Hematopoietic multipotent progenitor cell treated with erythropoietin and hydrocortisone succinate and interleukin-3 and kit ligand, for 17 days (in vitro differentiated cells): ENCODE measurements around the gene METAP1.
"Not testable (repeated sequence)": the region's sequence is repeated elsewhere in the genome, so short reads cannot be mapped to it uniquely, and the experiment has no call there.

Experiments
- DNase-seq: peaks from one replicate; pipeline ENCODE4 v3.0.0-alpha.2; 2015; ENCODE audit warnings: low spot score

METAP1 gene

DNA sequence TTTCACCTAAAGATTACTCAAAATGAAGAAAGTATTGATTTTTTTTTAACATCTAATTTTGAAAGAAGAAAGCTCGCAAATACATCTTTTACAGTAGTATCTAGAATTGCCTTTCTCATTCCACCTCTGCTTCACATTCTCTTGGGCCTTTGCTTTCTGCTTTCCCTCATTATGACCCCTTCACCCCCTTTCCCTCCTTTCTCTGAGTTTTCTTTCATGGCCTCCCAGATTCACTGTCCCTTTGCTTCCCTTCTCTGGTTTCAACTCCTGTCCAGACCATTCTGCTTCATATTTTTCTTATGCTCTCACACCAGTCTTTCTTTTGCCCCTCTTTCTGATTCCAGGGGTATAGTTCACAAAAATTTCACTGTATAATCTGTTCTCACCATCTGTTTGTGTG lies 64.0 kb downstream of the METAP1 start:
- DNase-seq = no peak

DNA sequence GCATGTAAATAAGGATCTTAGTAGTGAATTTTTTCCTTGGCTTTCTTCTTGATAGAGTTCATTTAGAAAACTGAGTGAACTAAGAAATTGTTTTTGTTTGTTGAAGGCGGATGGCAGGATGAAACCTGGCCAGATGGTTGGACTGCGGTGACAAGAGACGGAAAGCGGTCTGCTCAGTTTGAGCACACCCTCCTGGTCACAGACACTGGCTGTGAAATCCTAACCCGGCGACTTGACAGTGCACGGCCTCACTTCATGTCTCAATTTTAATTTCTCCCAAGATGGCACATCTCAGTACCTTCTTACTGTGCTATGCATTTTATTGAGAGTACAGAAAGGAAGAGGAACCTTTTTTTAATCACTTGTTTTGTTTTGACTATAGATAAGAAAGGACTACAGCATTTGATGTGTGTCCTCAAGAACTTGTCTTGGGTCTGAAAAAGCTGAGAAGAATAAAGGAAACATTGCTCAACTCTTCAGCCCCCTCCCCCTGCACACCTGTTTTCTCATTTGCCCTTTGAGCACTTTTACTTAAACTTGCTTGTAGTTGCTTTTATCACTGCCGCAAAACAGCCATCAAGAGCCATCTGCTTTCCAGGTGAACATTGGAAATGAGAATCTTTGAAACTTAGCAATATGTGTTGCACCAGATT lies 65.7 kb downstream of the METAP1 start:
- no peak for DNase-seq

DNA sequence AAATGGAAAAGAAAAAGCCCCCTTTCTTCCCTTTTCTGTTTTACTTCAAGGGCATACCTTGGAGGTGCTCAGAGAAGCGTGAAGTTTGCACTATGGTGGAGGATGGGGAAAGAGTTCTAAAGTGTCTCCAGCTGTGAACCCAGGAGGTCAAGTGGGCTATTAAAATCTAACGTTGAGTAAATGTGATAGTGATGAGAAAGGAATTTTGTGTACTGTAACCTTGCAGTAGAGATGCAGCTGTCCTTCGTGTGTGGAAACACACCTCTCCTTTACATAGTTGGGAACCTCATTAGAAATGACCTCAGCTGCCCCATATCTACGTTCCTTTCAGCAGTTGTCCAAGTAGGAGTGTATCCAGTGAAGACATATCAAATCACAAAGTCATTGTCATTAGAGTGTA lies 66.6 kb downstream of the METAP1 start:
- no peak for DNase-seq

DNA sequence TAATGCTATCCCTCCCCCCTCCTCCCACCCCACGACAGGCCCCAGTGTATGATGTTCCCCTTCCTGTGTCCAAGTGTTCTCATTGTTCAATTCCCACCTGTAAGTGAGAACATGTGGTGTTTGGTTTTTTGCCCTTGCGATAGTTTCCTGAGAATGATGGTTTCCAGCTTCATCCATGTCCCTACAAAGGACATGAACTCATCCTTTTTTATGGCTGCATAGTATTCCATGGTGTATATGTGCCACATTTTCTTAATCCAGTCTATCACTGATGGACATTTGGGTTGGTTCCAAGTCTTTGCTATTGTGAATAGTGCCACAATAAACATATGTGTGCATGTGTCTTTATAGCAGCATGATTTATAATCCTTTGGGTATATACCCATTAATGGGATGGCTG lies 70.0 kb downstream of the METAP1 start:
- not testable (repeated sequence) for DNase-seq

DNA sequence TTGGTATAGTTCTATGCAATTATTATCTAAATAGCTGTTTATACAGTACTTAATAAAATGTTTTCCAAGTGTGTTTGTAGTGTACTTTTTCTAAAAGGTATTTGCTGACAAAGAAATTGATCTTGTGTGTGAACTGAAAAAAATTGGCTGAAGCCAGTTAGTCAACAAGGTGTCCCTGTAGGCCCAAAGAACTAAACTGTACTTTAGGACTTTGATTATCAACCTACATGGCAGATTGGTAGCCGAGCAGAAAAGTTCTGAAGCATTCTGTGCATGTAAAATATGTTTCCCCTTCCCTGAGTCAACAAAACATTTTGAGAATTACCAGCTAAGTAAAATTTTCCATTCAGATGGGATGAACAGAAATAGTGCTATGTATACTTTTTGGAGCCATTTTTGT lies 72.1 kb downstream of the METAP1 start:
- no peak for DNase-seq

DNA sequence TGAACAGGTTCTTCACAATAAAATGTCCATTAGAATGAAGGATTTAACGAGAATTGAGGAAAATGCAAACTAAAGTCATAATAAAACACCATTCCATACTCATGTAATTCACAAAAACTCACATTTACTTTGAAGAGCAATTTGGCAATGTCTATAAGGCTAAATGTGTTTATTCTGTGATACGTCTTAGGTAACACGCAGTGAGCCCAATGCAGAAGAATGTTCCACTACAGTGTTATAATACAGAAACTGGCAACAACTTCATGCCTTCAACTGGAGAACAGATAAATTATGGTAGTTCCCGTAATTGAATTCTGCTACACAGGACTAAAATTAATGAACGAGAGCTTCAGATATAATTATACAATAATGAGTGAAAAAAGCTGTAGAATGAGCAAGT lies 75.6 kb downstream of the METAP1 start:
- no peak for DNase-seq

DNA sequence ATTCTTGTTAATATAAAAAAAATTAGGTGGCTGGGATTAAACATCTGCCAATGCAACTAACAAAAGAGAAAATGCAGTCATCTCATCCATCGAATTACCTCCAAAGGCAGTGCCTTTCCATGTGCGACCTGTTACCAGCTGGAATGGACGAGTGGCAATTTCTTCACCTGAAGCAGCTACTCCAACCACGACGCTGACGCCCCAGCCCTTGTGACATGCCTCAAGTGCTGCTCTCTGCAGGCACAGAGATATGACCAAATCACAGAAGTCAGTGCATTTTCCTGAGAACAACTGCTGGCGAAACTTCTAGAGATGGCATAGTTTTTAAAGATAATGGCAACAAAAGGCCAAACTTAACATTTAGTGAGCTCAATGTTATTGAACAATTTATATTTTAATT lies 79.3 kb downstream of the METAP1 start:
- DNase-seq = no peak

DNA sequence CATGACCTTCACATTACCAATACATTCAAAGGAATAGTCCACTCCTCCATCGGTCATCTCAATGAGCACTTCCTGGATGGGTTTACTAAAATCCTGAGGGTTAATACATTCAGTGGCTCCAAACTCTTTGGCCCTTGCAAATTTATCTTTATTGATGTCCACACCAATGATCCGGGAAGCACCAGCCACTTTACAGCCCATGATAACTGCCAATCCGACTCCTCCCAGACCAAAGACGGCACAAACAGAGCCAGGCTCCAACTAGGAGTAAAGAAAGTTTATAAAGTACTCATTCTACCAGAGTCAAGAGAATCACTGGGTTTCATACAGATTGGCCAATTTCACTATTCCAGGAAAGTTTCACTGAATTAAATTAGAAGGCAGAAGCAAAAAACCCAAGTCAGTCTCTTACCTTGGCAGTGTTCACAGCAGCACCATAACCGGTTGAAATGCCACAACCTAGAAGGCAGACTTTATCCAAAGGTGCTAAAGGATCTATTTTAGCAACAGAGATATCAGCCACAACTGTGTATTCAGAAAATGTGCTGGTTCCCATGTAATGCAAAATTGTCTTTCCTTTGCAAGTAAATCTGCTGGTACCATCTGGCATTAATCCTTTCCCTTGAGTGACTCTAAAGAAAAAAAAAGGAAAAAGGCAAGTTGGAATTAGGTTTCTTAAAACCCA lies 80.9 kb downstream of the METAP1 start:
- no peak for DNase-seq

DNA sequence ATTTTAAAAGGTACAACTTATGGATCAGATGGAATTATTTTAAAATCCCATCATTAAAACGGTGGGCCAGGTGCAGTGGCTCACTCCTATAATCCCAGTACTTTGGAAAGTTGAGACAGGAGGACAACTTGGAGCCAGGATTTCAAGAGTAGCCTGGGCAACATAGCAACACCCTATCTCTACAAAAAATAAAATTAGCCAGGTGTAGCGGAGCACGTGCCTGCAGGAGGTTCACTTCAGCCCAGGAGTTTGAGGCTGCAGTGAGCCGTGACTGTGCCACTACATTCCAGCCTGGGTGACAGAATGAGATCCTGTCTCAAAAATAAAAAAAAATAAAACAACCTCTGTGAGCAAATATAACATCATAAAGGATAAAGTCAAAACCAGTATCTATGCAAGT lies 81.7 kb downstream of the METAP1 start:
- no peak for DNase-seq

DNA sequence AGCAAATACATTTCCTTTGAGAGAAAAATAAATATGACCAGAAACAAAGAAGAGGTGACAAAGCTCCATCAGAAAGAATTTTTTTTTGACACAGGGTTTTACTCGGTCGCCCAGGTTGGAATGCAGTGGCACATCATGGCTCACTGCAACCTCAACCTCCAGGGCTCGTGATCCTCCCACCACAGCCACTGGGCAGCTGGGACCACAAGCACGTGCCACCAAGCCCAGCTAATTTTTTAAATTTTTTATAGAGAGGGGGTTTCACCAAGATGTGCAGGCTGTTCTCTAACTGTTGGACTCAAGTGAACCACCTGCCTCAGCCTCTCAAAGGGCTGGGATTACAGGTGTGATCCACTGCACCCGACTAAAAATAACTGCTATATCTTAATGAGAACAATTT lies 82.8 kb downstream of the METAP1 start:
- no peak for DNase-seq

DNA sequence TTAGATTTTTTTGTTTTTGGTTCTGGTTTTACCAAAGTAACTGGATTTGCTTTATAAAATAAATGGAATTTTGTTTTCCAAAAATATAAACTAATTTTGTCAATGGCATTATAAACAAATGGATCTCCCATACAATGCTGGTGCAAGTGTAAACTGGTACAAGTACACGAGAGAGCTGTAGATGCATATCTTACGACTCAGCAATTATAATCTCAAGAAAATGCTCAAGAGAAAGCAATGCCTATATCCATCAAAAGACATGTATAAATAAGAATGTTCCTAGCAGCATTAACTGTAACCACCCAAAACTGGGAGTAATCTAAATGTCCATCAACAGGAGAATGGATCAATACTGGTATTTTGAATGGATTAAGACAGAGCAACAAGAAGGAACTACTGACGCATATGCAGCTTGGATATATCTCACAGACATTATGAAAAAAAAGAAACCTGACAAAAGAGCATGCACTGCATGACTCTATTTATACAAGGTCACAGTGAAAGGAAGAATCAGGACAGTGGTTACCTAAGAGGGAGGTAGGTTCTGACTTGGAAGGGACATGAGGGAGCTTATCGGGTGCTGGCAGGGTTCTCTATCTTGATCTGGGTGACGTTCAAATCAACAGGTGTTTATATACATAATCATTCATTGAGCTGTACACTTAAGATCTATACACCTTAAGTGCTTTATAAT lies 83.6 kb downstream of the METAP1 start:
- DNase-seq = no peak

DNA sequence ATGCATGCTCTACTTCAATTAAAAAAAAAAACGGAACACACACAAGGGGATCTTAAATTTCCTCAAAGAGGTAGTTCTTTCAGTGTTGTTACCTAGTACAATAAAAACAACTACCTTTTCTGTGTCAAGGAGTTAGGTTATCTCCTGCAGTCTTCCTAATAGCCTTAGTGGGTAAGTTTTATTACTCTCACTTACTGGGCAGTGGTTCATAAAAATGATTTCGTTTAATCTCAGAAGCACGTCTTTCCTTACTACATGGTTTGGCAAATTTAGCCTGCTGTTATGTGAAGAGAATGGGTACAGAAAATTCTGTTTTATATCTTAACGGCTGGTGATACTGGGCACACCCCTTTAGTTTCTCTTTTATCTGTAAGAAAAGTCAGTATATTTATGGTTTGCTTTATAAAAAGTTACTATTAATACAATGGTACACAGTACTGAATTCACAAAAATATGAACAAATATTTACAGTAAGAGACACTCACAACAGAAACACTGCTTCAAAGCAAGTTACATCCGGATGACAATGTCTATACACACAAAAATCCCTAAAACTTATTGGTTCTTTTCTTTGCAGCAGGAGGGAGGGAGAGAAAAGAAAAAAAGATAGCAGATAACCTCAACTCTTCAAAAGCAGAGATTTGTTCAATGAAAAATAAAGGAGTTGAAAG lies 84.2 kb downstream of the METAP1 start:
- no peak for DNase-seq

DNA sequence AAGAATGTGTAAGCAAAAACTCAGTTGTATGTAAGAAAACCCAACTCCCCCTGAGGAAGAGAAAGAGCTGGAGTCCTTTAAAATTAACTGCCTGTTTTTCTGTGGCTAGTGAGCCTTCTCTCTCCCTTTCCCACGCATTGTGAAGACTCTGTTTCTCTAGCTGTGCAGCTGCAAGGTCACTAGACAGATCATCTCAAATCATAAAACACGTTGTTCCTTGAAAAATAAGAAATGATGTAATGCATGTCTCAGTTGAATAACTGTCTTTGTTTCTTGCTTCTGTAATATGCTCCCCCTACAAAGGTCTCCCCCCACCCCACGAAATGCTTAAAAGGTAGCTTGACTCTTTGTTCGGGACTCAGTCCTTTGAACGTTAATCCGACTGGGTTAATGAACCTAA lies 85.3 kb downstream of the METAP1 start:
- not testable (repeated sequence) for DNase-seq

DNA sequence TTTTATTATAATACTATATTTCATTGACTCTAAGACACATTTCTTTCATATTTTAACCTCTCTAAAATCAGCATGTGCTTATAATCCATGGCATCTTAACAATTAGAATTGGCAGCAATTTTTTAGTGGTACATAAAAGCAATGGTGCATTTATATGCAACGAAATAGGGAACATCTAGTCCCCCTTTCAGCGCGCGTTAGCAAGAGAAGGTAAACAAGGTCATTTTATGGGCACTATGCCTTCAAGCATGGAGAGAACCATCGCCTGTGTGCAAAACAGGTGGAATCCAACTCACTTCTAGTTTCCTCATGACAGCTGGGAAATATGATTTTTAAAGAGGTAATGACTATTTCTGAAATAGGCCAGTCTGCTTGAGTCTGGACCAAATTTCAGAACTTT lies 86.7 kb downstream of the METAP1 start:
- DNase-seq = no peak

DNA sequence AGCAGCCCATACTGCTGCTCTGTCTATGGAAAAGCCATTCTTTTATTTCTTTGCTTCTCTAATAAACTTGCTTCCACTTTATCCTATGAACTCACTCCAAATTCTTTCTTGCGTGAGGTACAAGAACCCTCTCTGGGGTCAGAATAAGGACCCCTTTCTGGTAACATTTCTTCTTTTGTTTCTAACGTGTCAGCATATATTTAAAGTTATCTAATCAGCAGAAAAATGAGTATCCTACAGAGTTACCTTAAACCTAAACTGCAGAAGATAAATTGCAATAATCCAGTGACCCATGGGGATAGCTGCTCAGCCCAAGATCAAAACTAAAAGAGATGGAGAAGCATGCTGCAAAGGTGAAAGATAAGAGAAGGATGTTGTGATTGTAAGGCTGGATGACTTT lies 89.1 kb downstream of the METAP1 start:
- DNase-seq = no peak

DNA sequence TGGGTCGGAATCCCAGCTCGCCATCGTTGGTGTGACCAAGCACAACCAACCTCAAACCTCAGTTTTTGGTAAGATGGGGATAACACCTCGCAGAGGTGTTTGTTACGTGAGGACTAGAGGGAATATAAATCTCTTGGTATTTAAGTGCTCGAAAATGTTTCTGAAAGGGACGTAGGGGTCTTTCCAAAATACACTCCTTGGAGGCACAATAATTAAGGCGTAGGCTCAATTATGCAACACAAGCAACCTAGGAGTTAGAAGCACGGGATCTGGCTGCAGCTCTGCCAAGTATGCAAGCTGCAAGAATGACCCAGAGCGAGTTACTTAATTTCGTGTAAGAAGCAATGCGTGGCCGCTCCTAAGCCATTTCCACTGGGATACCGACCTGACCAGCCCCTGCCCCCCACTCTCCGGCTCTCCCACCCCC lies 92.5 kb downstream of the METAP1 start:
- DNase-seq = no peak

DNA sequence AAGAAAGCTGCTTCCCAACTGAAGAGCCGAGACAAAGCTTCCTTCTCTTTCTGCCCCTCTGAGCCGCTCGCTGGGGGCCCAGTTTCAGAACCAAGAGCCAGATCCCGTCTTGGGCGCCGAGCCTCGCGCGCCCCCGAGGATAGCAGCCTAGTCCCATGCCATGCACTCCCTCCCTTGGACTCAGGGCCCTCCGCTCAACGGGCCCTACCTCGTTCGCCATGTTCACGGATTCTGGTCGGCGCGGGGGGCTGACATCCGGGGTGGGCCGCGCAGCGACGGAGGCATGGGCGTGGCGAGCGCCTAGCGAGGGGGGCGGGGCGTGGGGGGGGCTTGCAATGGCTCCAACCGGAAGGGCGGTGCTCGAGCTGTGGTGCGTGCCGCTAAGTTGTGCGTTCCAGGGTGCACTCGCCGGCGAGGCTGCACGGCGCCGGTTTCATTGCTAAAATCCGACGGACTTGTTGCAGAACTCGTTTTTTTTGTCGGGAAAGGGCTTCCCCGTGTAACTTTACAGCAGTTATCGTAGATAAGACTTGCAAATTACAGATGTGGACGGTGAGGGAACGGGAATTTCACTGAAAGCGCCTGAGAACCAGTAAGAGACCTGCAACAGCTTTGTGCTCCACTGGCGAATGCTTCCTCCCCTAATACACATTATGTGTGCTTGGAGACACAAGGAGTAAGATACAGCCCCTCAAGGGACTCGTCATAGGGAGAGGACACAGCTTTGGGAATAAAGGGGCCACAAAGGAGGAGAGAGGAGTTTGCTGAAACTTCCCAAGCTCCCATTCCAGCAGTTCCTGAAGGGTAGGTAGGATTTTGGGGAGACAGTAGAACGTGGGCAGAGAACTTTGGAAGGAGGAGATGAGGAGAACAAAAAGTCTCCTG lies 93.2 kb downstream of the METAP1 start, which contains the start of gene ADH5:
ADH5 (minus strand) TSS at position 308 of the 885 bp plus-strand sequence; CDS start at position 220, 88 bp downstream.
- DNase-seq = peak; percentile 39

DNA sequence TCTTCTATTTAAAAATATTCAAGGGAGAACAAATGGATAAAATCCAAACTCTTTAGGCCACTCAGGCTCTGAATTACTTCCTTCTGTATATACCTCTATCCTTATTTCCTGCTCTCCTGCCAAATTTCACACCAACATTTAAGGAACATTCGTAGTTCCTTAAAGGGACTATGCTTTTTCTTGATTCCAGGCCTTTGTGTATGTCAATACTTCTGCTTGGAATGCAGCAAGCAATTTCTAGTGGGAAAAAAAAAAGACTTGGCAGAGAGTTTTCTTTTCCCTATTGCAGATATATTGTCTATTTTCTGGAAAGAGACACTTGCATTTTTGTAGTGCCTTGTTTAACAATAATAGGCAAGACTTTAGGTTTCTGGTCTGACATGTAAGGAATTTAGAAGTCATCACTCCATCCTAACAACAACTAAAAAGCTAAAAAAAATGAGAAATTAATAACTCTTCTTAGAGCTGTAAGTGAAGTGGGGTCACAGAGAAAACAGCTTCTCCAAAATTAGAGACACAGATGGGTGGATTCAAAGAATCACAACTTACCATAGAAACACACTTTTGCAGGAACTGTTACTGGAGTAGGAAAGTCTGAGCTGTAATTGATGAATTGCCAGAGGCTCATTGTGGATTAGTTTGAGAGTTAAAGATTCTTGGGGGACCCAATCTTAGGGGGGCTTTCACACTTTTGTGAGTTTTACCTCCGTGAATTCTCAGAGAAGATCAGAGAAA lies 95.1 kb downstream of the METAP1 start:
- DNase-seq = no peak

DNA sequence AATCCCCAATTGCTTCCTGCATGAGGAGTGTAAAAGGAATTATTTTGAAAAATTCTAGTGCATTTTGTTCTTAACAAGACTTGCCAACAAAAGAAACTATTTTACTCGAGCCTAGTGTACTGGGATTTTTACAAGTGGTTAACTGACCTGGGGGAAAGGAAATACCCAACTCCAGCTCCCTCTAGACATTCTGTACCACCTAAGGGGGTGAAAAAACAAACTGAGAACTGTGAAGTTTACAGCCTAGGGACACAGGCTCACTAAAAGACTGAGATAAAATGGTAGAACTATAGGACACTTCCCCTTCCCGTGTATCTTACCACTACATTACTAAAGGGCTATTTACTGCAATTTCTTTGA lies 95.7 kb downstream of the METAP1 start:
- DNase-seq = no peak

DNA sequence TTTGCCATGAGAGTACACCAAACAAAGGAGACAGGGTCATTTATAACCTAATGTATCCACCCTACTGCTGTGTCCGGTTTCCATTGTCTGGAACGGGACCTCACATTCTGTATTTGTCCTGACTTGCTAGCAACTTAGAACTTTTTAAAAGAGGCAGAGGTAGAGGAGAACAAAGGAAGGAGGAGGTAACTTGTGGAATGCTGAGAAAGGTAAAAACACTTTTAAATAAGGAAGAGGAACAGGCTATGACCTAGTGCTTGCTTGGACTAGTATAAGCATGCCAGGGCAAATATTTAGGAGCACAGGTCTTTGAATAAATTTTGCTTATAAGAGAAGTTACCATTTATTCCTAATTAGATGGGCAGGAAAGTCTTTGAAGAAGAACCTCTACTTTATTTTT lies 96.3 kb downstream of the METAP1 start:
- DNase-seq = not testable (repeated sequence)

DNA sequence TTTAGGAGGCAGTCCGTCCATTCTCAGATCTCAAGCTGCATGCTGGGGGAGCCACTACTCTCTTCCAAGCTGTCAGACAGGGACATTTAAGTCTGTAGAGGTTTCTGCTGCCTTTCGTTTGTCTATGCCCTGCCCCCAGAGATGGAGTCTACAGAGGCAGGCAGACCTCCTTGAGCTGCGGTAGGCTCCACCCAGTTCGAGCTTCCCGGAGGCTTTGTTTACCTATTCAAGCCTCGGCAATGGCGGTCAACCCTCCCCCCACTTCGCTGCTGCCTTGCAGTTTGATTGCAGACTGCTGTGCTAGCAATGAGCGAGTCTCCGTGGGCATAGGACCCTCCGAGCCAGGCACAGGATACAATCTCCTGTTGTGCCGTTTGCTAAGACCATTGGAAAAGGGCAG lies 103.8 kb downstream of the METAP1 start:
- no peak for DNase-seq
